CD8-positive, alpha-beta memory T cell (primary cell): Measurements from ENCODE around the gene TCEA2. TPM values are rescaled to one million over a fixed set of nuclear protein-coding genes. Genes with fewer than 3 reads are reported as not detected.
"Not testable (repeated sequence)": the region's sequence is repeated elsewhere in the genome, so short reads cannot be mapped to it uniquely, and the experiment has no call there.

Source experiments
- CTCF ChIA-PET: fragments of 350-600 bp; sonication (Branson Sonifier 250); formaldehyde crosslinking; loops from one replicate; lab custom pipeline; 2021; ENCODE audit warnings: antibody characterized with exemption; lab: Charles Lee
- POLR2A ChIA-PET: fragments of 350-600 bp; sonication (Branson Sonifier 250); formaldehyde crosslinking; loops from one replicate; lab custom pipeline; 2021; ENCODE audit warnings: antibody characterized with exemption; lab: Charles Lee
- DNase-seq, 5 donors: peaks; one replicate each; pipeline versions ENCODE4 v3.0.0 to v3.0.0-alpha.2; 2020 to 2022; ENCODE audit warnings: mixed read lengths in 1 of 5
- H3K27ac ChIP-seq: one replicate; pipeline ENCODE4 v1.7.0; 2013; ENCODE audit warnings: low read depth, mild to moderate bottlenecking, low read length, moderate library complexity
- H3K27me3 ChIP-seq: 2 replicates; pipeline ENCODE4 v1.7.0; 2013; ENCODE audit warnings: low read length, mild to moderate bottlenecking; ENCODE audit not compliant: insufficient read depth, poor library complexity, severe bottlenecking
- H3K36me3 ChIP-seq: 2 replicates; pipeline ENCODE4 v1.7.0; 2013; ENCODE audit warnings: mild to moderate bottlenecking, low read length, moderate library complexity; ENCODE audit not compliant: insufficient read depth
- H3K4me1 ChIP-seq: 2 replicates; pipeline ENCODE4 v1.7.0; 2013; ENCODE audit warnings: mild to moderate bottlenecking, low read length, moderate library complexity; ENCODE audit not compliant: insufficient read depth
- H3K4me3 ChIP-seq: 2 replicates; pipeline ENCODE4 v1.7.0; 2013; ENCODE audit warnings: mild to moderate bottlenecking, low read length
- H3K9me3 ChIP-seq: 2 replicates; pipeline ENCODE4 v1.7.0; 2013; ENCODE audit warnings: mild to moderate bottlenecking, low read length
- H3K27ac Mint-ChIP-seq, 8 donors: one replicate each; pipeline ENCODE4 v1.8.0; 2020 to 2021; ENCODE audit warnings: mixed read lengths in 8 of 8, mild to moderate bottlenecking in 6 of 8, inconsistent platforms in 3 of 8, moderate library complexity in 3 of 8
- H3K27me3 Mint-ChIP-seq, 2 donors: one replicate each; pipeline ENCODE4 v1.8.0; 2020 to 2021; ENCODE audit warnings: mixed read lengths in 2 of 2, mild to moderate bottlenecking in 1 of 2, moderate library complexity in 1 of 2
- H3K36me3 Mint-ChIP-seq, 3 donors: one replicate each; pipeline ENCODE4 v1.8.0; 2020 to 2021; ENCODE audit warnings: mixed read lengths in 3 of 3, inconsistent platforms in 1 of 3, mild to moderate bottlenecking in 1 of 3
- H3K4me1 Mint-ChIP-seq, 3 donors: one replicate each; pipeline ENCODE4 v1.8.0; 2020 to 2021; ENCODE audit warnings: mixed read lengths in 3 of 3, inconsistent platforms in 1 of 3, mild to moderate bottlenecking in 1 of 3
- H3K4me3 Mint-ChIP-seq, 7 donors: one replicate each; pipeline ENCODE4 v1.8.0; 2020 to 2021; ENCODE audit warnings: mixed read lengths in 7 of 7, mild to moderate bottlenecking in 6 of 7, moderate library complexity in 4 of 7, inconsistent platforms in 2 of 7
- H3K9me3 Mint-ChIP-seq, 5 donors: one replicate each; pipeline ENCODE4 v1.8.0; 2020 to 2022; ENCODE audit warnings: mixed read lengths in 5 of 5, mild to moderate bottlenecking in 3 of 5, moderate library complexity in 2 of 5, inconsistent platforms in 1 of 5
- polyA plus RNA-seq: library from polyadenylated mRNA; unstranded; fragments of 300-500 nt; fragmentation: Illumina TruSeq; gene quantifications from one replicate; pipeline ENCODE4 v1.2.3, GENCODE V29; 2021
- total RNA-seq, 2 experiments: library from RNA; stranded (reverse); gene quantifications; one replicate each; pipeline ENCODE4 v1.2.3, GENCODE V29; 2021

Gene TCEA2
- total and polyA plus RNA-seq, 3 experiments from 2014 or later, result 24.2 to 30.9 (median 24.5) TPM

- Histone ChIP-seq H3K27ac (no peak overlapping the region), H3K9me3 (no peaks in the 10 kb centered on the region), H3K4me1 (no peaks in the 10 kb centered on the region), H3K4me3 (no peak overlapping the region), H3K27me3 (no peaks in the 10 kb centered on the region), H3K36me3 (no peaks in the 10 kb centered on the region)
- ChIA-PET POLR2A (no interaction called here), CTCF (interaction anchor here (0.9 kb wide), 1 partner anchor 76 kb away, joined by 4 read pairs; no protein-coding TSS in a partner anchor)
- Mint-ChIP-seq H3K27ac (no peak overlapping the region), H3K9me3 (no peaks in the 10 kb centered on the region), H3K4me1 (no peaks in the 10 kb centered on the region), H3K36me3 (no peaks in the 10 kb centered on the region), H3K27me3 (no peaks in the 10 kb centered on the region), H3K4me3 (no peak overlapping the region)
- no peak for DNase-seq
Observed at GRCh38 chr20:64113796-64114355, 50.9 kb downstream of the TCEA2 start.

DNA sequence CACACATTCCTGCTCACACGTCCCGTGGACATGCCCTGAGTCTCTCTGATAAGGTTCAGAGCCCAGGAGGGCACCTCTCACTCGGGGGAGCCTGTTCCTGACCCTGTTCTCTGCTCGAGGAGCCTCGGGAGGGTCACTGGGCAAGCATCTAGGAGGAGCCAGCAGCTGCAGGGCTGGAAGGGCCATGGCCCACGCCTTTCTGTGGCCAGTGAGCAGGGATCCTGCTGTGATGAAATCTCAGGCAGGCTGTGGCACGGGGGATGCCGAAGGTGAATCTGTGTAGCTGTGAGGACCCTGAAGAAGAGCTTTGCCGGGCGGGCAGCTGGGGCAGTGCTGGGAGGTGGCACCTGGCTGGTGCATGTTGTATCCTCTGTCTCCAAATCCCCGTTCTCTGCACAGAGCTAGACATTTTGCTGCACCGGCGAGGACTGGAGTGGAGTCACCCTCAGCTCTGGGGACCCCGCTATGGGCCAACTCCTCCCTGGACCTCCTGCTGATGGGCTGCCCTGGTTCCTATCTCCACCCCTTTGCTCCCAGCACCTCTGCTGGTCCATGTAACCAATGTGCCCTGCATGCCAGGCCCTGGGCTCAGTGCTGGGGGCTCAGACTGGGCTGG lies 51.5 kb downstream of the TCEA2 start:
- no peaks in the 10 kb centered on the region for H3K36me3 Mint-ChIP-seq
- POLR2A ChIA-PET, result no interaction called here
- no peak overlapping the region for H3K27ac Mint-ChIP-seq
- H3K27me3 Mint-ChIP-seq, result no peaks in the 10 kb centered on the region
- H3K36me3 ChIP-seq, result no peaks in the 10 kb centered on the region
- H3K9me3 Mint-ChIP-seq, result no peaks in the 10 kb centered on the region
- H3K9me3 ChIP-seq, result no peaks in the 10 kb centered on the region
- H3K27me3 ChIP-seq, result no peaks in the 10 kb centered on the region
- no peak overlapping the region for H3K4me3 Mint-ChIP-seq
- DNase-seq, result no peak
- CTCF ChIA-PET, result interaction anchor here (0.9 to 1.0 kb wide), 2 partner anchors 31 to 76 kb away, joined by 3 to 4 read pairs; partner anchors contain the start of gene LKAAEAR1
- H3K4me3 ChIP-seq, result no peak overlapping the region
- no peaks in the 10 kb centered on the region for H3K4me1 ChIP-seq
- no peak overlapping the region for H3K27ac ChIP-seq
- H3K4me1 Mint-ChIP-seq, result no peaks in the 10 kb centered on the region

DNA sequence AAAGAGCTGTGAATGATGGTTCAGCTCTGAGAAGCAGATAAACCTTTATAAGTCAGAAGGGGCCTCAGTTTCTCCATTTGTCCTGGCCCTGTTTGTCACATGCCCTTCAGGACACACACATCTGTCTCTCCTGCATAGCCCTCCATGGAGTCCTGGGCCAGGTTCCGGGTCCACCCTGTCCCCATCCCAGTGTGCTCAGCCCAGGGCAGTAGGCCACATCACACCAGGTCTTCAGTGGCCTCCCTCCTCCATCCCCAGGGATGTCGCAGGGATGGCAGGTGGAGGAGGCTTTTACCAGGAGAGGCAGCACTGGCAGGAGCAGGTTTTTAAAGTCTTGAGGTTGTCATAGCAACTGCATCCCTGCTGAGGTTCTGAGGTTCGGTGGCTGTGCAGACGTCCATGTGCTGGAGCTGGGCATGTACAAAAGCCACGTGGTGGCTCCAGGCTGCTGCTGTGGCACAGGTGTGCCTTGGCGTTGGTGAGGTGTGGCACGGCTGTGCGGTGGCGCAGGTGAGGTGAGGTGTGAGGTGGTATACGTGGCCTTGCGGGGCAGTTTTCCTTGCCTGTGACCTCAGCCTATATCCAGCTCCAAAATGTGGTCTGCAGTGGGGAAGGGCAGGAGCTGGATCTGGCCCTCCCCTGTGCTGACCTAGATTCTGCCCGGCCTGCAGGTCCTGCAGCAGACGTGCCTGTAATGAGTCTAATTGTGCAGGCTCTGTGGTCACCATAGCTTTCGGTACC lies 52.3 kb downstream of the TCEA2 start:
- Mint-ChIP-seq H3K27me3 (no peaks in the 10 kb centered on the region), H3K27ac (no peak overlapping the region), H3K4me1 (peaks cover 4 to 7% (median 6%) of the 10 kb centered on the region in 3 donors), H3K4me3 (no peak overlapping the region), H3K36me3 (no peaks in the 10 kb centered on the region), H3K9me3 (no peaks in the 10 kb centered on the region)
- Histone ChIP-seq H3K27me3 (no peaks in the 10 kb centered on the region), H3K36me3 (no peaks in the 10 kb centered on the region), H3K9me3 (no peaks in the 10 kb centered on the region), H3K27ac (no peak overlapping the region), H3K4me1 (peaks cover 7% of the 10 kb centered on the region), H3K4me3 (no peak overlapping the region)
- CTCF ChIA-PET, result interaction anchor here (1.0 kb wide), 1 partner anchor 32 kb away, joined by 3 read pairs; the partner anchor contains the start of gene LKAAEAR1
- DNase-seq, result no peak
- POLR2A ChIA-PET, result no interaction called here

DNA sequence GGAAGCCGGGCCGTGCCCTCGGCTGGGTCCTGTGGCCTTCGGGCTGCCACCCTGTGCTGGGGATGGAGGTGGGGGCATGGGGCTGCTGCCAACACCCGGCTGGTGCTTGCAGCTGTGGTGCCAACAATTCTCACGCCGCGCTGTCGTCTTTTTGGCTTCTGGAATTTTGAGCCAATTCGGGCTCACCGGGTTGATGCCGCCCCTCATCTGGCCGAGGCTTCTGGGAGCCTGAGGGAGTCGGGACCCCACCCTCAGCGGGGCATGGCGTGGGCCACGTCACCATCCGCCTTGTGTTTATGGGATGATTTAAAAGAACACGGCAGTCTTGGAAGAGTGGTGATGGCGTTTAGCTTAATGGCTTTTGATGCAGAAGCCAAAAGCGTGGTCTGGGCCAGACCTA lies 53.0 kb downstream of the TCEA2 start:
- no peak overlapping the region for H3K27ac Mint-ChIP-seq
- DNase-seq, result no peak
- POLR2A ChIA-PET, result no interaction called here
- H3K9me3 ChIP-seq, result no peaks in the 10 kb centered on the region
- no peak overlapping the region for H3K4me3 Mint-ChIP-seq
- no peaks in the 10 kb centered on the region for H3K27me3 ChIP-seq
- peaks cover 0 to 2% of the 10 kb centered on the region in 2 donors for H3K27me3 Mint-ChIP-seq
- no peaks in the 10 kb centered on the region for H3K9me3 Mint-ChIP-seq
- peaks cover 11% of the 10 kb centered on the region for H3K4me1 ChIP-seq
- no peaks in the 10 kb centered on the region for H3K36me3 ChIP-seq
- no peak overlapping the region for H3K4me3 ChIP-seq
- peaks cover 6 to 10% (median 7%) of the 10 kb centered on the region in 3 donors for H3K4me1 Mint-ChIP-seq
- CTCF ChIA-PET, result interaction anchor here (2.4 kb wide), 1 partner anchor 32 kb away, joined by 7 read pairs; the partner anchor contains the start of gene LKAAEAR1
- no peaks in the 10 kb centered on the region for H3K36me3 Mint-ChIP-seq
- H3K27ac ChIP-seq, result no peak overlapping the region

GRCh38 chr20:64116541-64117431 lies 53.8 kb downstream of the TCEA2 start:
- H3K27me3 Mint-ChIP-seq, result peaks cover 6 to 7% of the 10 kb centered on the region in 2 donors
- ChIA-PET POLR2A (no interaction called here), CTCF (interaction anchor here (1.3 to 2.4 kb wide), 2 partner anchors 33 to 143 kb away, joined by 3 to 7 read pairs; partner anchors contain the start of gene LKAAEAR1)
- H3K36me3 Mint-ChIP-seq, result no peaks in the 10 kb centered on the region
- Histone ChIP-seq H3K36me3 (no peaks in the 10 kb centered on the region), H3K27me3 (no peaks in the 10 kb centered on the region), H3K4me1 (peaks cover 11% of the 10 kb centered on the region), H3K9me3 (no peaks in the 10 kb centered on the region), H3K4me3 (no peak overlapping the region), H3K27ac (no peak overlapping the region)
- no peaks in the 10 kb centered on the region for H3K9me3 Mint-ChIP-seq
- no peak for DNase-seq
- no peak overlapping the region for H3K27ac Mint-ChIP-seq
- no peak overlapping the region for H3K4me3 Mint-ChIP-seq
- peaks cover 6 to 10% (median 7%) of the 10 kb centered on the region in 3 donors for H3K4me1 Mint-ChIP-seq

GRCh38 chr20:64117432-64117777 lies 54.4 kb downstream of the TCEA2 start:
- H3K27ac ChIP-seq, H3K27ac Mint-ChIP-seq, H3K4me3 ChIP-seq, H3K9me3 ChIP-seq, H3K27me3 Mint-ChIP-seq, H3K4me1 Mint-ChIP-seq, H3K36me3 ChIP-seq, DNase-seq, H3K9me3 Mint-ChIP-seq, H3K27me3 ChIP-seq, H3K4me3 Mint-ChIP-seq, POLR2A ChIA-PET, H3K36me3 Mint-ChIP-seq: not testable (repeated sequence)
- CTCF ChIA-PET, result interaction anchor here (1.3 to 2.4 kb wide), 2 partner anchors 33 to 143 kb away, joined by 3 to 7 read pairs; partner anchors contain the start of gene LKAAEAR1
- H3K4me1 ChIP-seq, result peaks cover 11% of the 10 kb centered on the region

DNA sequence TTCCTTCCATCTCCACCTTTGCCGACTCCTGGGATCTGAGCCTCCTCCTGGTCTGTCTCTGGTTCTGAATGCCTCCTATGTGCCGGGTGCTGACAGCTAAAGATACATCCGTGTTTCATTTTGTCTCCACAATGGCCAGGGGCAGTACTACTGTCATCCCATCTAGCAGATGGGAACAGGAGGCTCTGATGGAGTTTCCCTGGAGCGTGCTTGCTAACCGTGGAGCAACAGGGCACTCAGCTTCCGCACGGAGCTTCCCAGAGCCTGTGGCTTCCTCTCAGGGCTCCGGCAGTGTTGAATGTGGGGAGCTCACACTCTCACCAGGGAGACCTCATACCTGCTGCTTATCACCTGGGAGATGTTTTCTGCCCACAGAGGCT lies 56.3 kb downstream of the TCEA2 start:
- Mint-ChIP-seq H3K36me3 (no peaks in the 10 kb centered on the region), H3K4me1 (peaks cover 6 to 10% (median 7%) of the 10 kb centered on the region in 3 donors), H3K4me3 (no peak overlapping the region), H3K27me3 (peaks cover 8 to 19% of the 10 kb centered on the region in 2 donors), H3K9me3 (no peaks in the 10 kb centered on the region), H3K27ac (no peak overlapping the region)
- peaks cover 11% of the 10 kb centered on the region for H3K4me1 ChIP-seq
- no peaks in the 10 kb centered on the region for H3K9me3 ChIP-seq
- DNase-seq, result no peak
- H3K27ac ChIP-seq, result no peak overlapping the region
- ChIA-PET CTCF (interaction anchor here (1.2 to 4.1 kb wide), 7 partner anchors 9 to 139 kb away, joined by 3 to 71 read pairs (median 12); partner anchors contain the start of genes LKAAEAR1, PRPF6 and SAMD10), POLR2A (interaction anchor here (1.8 kb wide), 1 partner anchor 81 kb away, joined by 6 read pairs; no protein-coding TSS in a partner anchor)
- no peaks in the 10 kb centered on the region for H3K27me3 ChIP-seq
- H3K36me3 ChIP-seq, result no peaks in the 10 kb centered on the region
- no peak overlapping the region for H3K4me3 ChIP-seq
